Caco-2 (cell line): ENCODE results near the gene FARS2. TPM values are rescaled to one million over a fixed set of nuclear protein-coding genes. Genes with fewer than 3 reads are reported as not detected.

Source experiments
- BruUV-seq: library from RNA; stranded (reverse); fragments of 400-500 nt; replicated peaks from 2 replicates; lab custom pipeline; 2021; lab: Mats Ljungman, UMichigan
- CTCF ChIA-PET: fragments of 300-600 bp; sonication (Branson Sonifier 250); formaldehyde crosslinking; loops from one replicate; lab custom pipeline; 2022; ENCODE audit warnings: antibody characterized with exemption; lab: Charles Lee
- POLR2A ChIA-PET: fragments of 300-600 bp; sonication (Branson Sonifier 250); formaldehyde crosslinking; loops from one replicate; lab custom pipeline; 2022; ENCODE audit warnings: antibody characterized with exemption; lab: Charles Lee
- DNase-seq, 2 experiments: peaks; one replicate each; pipeline versions ENCODE4 v3.0.0 to v3.0.0-alpha.2; 2020 to 2022
- H3K27me3 ChIP-seq: replicated peaks from 2 replicates; pipeline ENCODE4 v1.6.0; 2011; ENCODE audit warnings: low read length; ENCODE audit not compliant: control insufficient read depth, insufficient read depth
- H3K36me3 ChIP-seq: 2 replicates; pipeline ENCODE4 v1.5.1; 2011; ENCODE audit warnings: low read length; ENCODE audit not compliant: control insufficient read depth, insufficient read depth
- H3K4me1 ChIP-seq: fragments of 250-450 bp; sonication (Bioruptor Pico); 2 replicates; pipeline ENCODE4 v1.5.1; 2020; ENCODE audit warnings: mild to moderate bottlenecking
- H3K4me3 ChIP-seq: 2 replicates; pipeline ENCODE4 v1.5.1; 2011; ENCODE audit warnings: low read depth, mild to moderate bottlenecking, control low read depth, low read length
- H3K9me3 ChIP-seq: fragments of 250-450 bp; sonication (Bioruptor Pico); 2 replicates; pipeline ENCODE4 v1.5.1; 2020; ENCODE audit warnings: mild to moderate bottlenecking, moderate library complexity
- H3K27ac Mint-ChIP-seq: one replicate; pipeline ENCODE4 v1.8.0; 2022; ENCODE audit warnings: mixed read lengths; ENCODE audit not compliant: unreplicated experiment
- H3K27me3 Mint-ChIP-seq: one replicate; pipeline ENCODE4 v1.8.0; 2022; ENCODE audit warnings: mixed read lengths; ENCODE audit not compliant: insufficient read depth, unreplicated experiment
- H3K36me3 Mint-ChIP-seq: one replicate; pipeline ENCODE4 v1.8.0; 2022; ENCODE audit warnings: mild to moderate bottlenecking, mixed read lengths; ENCODE audit not compliant: insufficient read depth, unreplicated experiment
- H3K4me1 Mint-ChIP-seq: one replicate; pipeline ENCODE4 v1.8.0; 2022; ENCODE audit warnings: low read depth, mixed read lengths; ENCODE audit not compliant: unreplicated experiment
- H3K4me3 Mint-ChIP-seq: one replicate; pipeline ENCODE4 v1.8.0; 2022; ENCODE audit warnings: mild to moderate bottlenecking, moderate library complexity, mixed read lengths; ENCODE audit not compliant: unreplicated experiment
- H3K9me3 Mint-ChIP-seq: one replicate; pipeline ENCODE4 v1.8.0; 2022; ENCODE audit warnings: mixed read lengths; ENCODE audit not compliant: unreplicated experiment
- intact Hi-C: fragments of 100-400 bp; cut with micrococcal nuclease; formaldehyde crosslinking; loops from one replicate; pipeline ENCODE4 v1.10.0; 2022; ENCODE audit not compliant: unreplicated experiment
- total RNA-seq: library from RNA; stranded (reverse); gene quantifications from 2 replicates; pipeline ENCODE4 v1.2.3, GENCODE V29; 2022
- TF ChIP-seq, protein P1 (sequence below), 2 experiments: fragments of 200-600 bp in 1 of 2; IDR thresholded peaks; 1 replicate in 1 of 2; 2 replicates in 1 of 2; pipeline versions ENCODE4 v1.5.1 to v1.8.0; 2011 to 2022; ENCODE audit warnings: antibody characterized with exemption in 1 of 2, control low read depth in 1 of 2, inconsistent platforms in 1 of 2, low read depth in 1 of 2, low read length in 1 of 2, mild to moderate bottlenecking in 1 of 2, moderate library complexity in 1 of 2; ENCODE audit not compliant: insufficient read depth in 1 of 2, severe bottlenecking in 1 of 2, unreplicated experiment in 1 of 2

The FARS2 gene
- total RNA-seq, 1 experiment from 2014 or later = 15.4 TPM

DNA sequence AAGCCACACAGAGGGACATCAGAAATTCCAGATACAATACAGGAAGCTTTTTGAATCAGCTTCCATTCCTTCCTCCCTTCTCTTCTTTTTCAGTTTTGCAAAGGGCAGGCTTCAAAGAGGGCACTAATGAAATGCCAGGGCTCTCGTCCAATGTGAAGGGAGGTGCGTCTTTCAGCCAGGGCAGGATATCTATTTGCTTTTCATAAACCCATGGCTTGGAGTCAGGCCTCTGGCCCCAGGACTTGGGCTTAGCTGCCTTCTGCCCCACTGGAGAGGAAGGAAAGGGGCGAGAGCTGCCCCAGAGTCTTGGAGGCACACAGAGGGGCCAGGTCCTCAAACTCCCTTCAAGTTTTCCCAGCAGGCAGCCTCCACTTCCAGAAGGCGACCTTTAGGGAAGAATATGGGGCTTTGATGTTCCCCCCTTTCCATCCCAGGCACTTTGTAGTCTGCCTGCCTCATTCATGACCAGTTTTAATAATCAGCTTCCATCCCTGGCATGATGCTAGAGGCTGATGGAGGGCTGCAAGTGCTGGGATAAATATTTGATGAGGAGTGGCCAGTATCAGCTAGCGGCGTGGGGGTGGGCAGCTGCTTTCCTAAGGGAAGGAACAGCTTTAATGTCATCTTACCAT, 510.6 kb downstream of the FARS2 start:
- Mint-ChIP-seq H3K27ac (no peak overlapping the region), H3K36me3 (no peaks in the 10 kb centered on the region), H3K27me3 (no peaks in the 10 kb centered on the region), H3K4me1 (no peaks in the 10 kb centered on the region), H3K9me3 (peaks cover 10% of the 10 kb centered on the region), H3K4me3 (no peak overlapping the region)
- H3K36me3 ChIP-seq = no peaks in the 10 kb centered on the region
- no peaks in the 10 kb centered on the region for H3K9me3 ChIP-seq
- H3K4me3 ChIP-seq = no peak overlapping the region
- TF ChIP-seq, protein P1, sequence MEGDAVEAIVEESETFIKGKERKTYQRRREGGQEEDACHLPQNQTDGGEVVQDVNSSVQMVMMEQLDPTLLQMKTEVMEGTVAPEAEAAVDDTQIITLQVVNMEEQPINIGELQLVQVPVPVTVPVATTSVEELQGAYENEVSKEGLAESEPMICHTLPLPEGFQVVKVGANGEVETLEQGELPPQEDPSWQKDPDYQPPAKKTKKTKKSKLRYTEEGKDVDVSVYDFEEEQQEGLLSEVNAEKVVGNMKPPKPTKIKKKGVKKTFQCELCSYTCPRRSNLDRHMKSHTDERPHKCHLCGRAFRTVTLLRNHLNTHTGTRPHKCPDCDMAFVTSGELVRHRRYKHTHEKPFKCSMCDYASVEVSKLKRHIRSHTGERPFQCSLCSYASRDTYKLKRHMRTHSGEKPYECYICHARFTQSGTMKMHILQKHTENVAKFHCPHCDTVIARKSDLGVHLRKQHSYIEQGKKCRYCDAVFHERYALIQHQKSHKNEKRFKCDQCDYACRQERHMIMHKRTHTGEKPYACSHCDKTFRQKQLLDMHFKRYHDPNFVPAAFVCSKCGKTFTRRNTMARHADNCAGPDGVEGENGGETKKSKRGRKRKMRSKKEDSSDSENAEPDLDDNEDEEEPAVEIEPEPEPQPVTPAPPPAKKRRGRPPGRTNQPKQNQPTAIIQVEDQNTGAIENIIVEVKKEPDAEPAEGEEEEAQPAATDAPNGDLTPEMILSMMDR (IDR thresholded peaks at IDR 0.05; ENCODE audit: insufficient read depth in 1 of 2, low read depth in 1 of 2, low read length in 1 of 2, severe bottlenecking in 1 of 2, unreplicated experiment in 1 of 2) = no peak
- POLR2A ChIA-PET = no interaction called here
- no peaks in the 10 kb centered on the region for H3K27me3 ChIP-seq
- no peaks in the 10 kb centered on the region for H3K4me1 ChIP-seq
- intact Hi-C loops = no loop called here
- DNase-seq = no peak
- BruUV-seq = no TSS peak
- CTCF ChIA-PET = no interaction called here

DNA sequence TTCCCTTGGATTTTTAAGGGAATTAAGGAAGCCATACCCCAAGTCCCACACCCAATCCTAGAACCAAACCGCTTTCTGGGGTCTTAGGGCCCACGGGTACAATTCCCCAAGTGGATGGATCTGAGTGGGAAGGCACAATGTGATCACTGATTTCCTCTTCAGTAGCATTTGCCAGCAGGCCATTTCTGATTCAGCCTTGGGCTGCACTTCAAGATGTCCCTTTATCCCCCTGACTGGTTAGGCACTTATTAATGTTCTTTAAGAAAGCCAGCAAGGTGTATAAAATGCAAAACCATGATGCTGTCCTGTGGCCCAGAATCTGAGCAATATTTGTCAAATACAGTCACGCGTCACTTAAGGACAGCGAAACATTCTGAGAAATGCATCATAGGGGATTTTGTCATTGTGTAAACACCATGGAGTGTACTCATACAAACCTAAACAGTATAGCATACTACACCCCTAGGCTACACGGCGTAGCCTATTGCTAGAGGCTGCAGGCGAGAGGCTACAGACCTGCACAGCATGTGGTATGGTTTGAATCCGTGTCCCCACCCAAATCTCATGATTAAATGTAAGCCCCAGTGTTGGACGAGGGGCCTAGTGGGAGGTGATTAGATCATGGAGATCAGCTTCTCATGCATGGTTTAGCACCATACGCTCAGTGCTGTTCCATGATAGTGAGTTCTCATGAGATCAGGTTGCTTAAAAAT, 511.3 kb downstream of the FARS2 start:
- no peak overlapping the region for H3K4me3 Mint-ChIP-seq

DNA sequence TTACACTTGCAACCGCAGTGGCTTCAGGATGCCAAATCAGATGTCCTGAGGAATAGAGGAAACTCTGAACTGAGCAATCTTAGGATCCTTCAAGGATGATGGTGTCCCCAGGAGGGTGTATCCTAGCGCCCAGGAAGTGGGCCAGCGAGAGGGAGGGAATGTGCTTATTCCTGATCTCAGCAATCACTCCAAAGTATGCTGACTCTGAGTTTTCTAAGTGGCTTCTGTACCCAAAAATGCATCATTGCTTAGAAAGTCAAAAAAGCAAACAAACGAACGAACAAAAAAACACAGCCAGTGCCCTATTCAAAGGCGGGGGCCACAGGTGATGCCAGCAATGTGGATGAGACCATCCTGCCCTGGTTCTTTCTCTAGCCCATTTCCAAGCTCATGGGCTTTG, 514.8 kb downstream of the FARS2 start:
- Mint-ChIP-seq H3K27me3 (no peaks in the 10 kb centered on the region), H3K9me3 (no peaks in the 10 kb centered on the region), H3K36me3 (no peaks in the 10 kb centered on the region), H3K4me1 (no peaks in the 10 kb centered on the region), H3K27ac (no peak overlapping the region), H3K4me3 (no peak overlapping the region)
- TF ChIP-seq, protein P1 (IDR thresholded peaks at IDR 0.05; ENCODE audit: insufficient read depth in 1 of 2, low read depth in 1 of 2, low read length in 1 of 2, severe bottlenecking in 1 of 2, unreplicated experiment in 1 of 2) = no peak
- POLR2A ChIA-PET = no interaction called here
- Histone ChIP-seq H3K27me3 (no peaks in the 10 kb centered on the region), H3K4me1 (no peaks in the 10 kb centered on the region), H3K36me3 (no peaks in the 10 kb centered on the region), H3K4me3 (no peak overlapping the region), H3K9me3 (no peaks in the 10 kb centered on the region)
- intact Hi-C loops = no loop called here
- BruUV-seq = no TSS peak
- CTCF ChIA-PET = no interaction called here
- DNase-seq = no peak

More for the DNA sequence above, 511.3 kb downstream of the FARS2 start:
- no peaks in the 10 kb centered on the region for H3K4me1 Mint-ChIP-seq
- no peaks in the 10 kb centered on the region for H3K36me3 Mint-ChIP-seq
- TF ChIP-seq, protein P1 (IDR thresholded peaks at IDR 0.05; ENCODE audit: insufficient read depth in 1 of 2, low read depth in 1 of 2, low read length in 1 of 2, severe bottlenecking in 1 of 2, unreplicated experiment in 1 of 2) = no peak
- intact Hi-C loops = no loop called here
- Histone ChIP-seq H3K9me3 (no peaks in the 10 kb centered on the region), H3K4me1 (no peaks in the 10 kb centered on the region), H3K36me3 (no peaks in the 10 kb centered on the region), H3K4me3 (no peak overlapping the region), H3K27me3 (no peaks in the 10 kb centered on the region)
- H3K9me3 Mint-ChIP-seq = peaks cover 10% of the 10 kb centered on the region
- BruUV-seq = no TSS peak
- ChIA-PET CTCF (no interaction called here), POLR2A (no interaction called here)
- H3K27me3 Mint-ChIP-seq = no peaks in the 10 kb centered on the region
- H3K27ac Mint-ChIP-seq = no peak overlapping the region
- DNase-seq = no peak
